Measurements from ENCODE around the gene RPLP2. TPM values are rescaled to one million over a fixed set of nuclear protein-coding genes. Genes with fewer than 3 reads are reported as not detected.

The RPLP2 gene
- total RNA-seq, 1 experiment from 2014 or later = 1,147 TPM

GRCh38 chr11:803770-804598, 5.8 kb upstream of the RPLP2 start:
- no peak for DNase-seq (ENCODE audit: low spot score)

GRCh38 chr11:804599-804964, 5.2 kb upstream of the RPLP2 start:
- no peak for DNase-seq (ENCODE audit: low spot score)

- DNase-seq (ENCODE audit: low spot score) = no peak
Observed at GRCh38 chr11:808427-809286, 1.1 kb upstream of the RPLP2 start.

GRCh38 chr11:810040-810567, 337 bp downstream of the RPLP2 start:
- DNase-seq (ENCODE audit: low spot score) = no peak

- DNase-seq (ENCODE audit: low spot score) = no peak
Observed at GRCh38 chr11:811446-812245, 1.9 kb downstream of the RPLP2 start.

GRCh38 chr11:812390-812789, 2.6 kb downstream of the RPLP2 start:
- no peak for DNase-seq (ENCODE audit: low spot score)

- DNase-seq (ENCODE audit: low spot score) = no peak
Observed at GRCh38 chr11:813072-813455, 3.3 kb downstream of the RPLP2 start.

GRCh38 chr11:813456-814096, 3.8 kb downstream of the RPLP2 start:
- no peak for DNase-seq (ENCODE audit: low spot score)

GRCh38 chr11:815675-816432, 6.1 kb downstream of the RPLP2 start:
- no peak for DNase-seq (ENCODE audit: low spot score)

- DNase-seq (ENCODE audit: low spot score) = no peak
Observed at GRCh38 chr11:816433-816779, 6.6 kb downstream of the RPLP2 start.

- no peak for DNase-seq (ENCODE audit: low spot score)
Observed at GRCh38 chr11:818396-819128, 8.8 kb downstream of the RPLP2 start, which contains the start of gene PNPLA2. TSS of gene PNPLA2 (plus strand) at chr11:818914. CDS start at chr11:819719, 805 bp downstream.

- peak; percentile 79 for DNase-seq (ENCODE audit: low spot score)
Observed at GRCh38 chr11:819129-819931, 9.6 kb downstream of the RPLP2 start.

- peak; percentile 86 for DNase-seq (ENCODE audit: low spot score)
Observed at GRCh38 chr11:819943-820649, 10.3 kb downstream of the RPLP2 start.

GRCh38 chr11:820655-821511, 11.1 kb downstream of the RPLP2 start:
- no peak for DNase-seq (ENCODE audit: low spot score)

- DNase-seq (ENCODE audit: low spot score) = no peak
Observed at GRCh38 chr11:821512-822371, 12.0 kb downstream of the RPLP2 start.

All from H4 (cell line).